OCI-LY7 (cell line): ENCODE results near the gene OR2V2. TPM values are rescaled to one million over a fixed set of nuclear protein-coding genes. Genes with fewer than 3 reads are reported as not detected.

ENCODE experiments used
- BruUV-seq: library from RNA; stranded (reverse); fragments of 400-500 nt; replicated peaks from 2 replicates; lab custom pipeline; 2021; lab: Mats Ljungman, UMichigan
- CTCF ChIA-PET: fragments of 300-600 bp; sonication (Branson Sonifier 250); formaldehyde crosslinking; loops from one replicate; lab custom pipeline; 2022; ENCODE audit warnings: antibody characterized with exemption; ENCODE audit not compliant: unreplicated experiment; lab: Charles Lee
- POLR2A ChIA-PET: fragments of 300-600 bp; sonication (Branson Sonifier 250); formaldehyde crosslinking; loops from one replicate; lab custom pipeline; 2022; ENCODE audit warnings: antibody characterized with exemption; lab: Charles Lee
- DNase-seq: peaks from one replicate; pipeline ENCODE4 v3.0.0-alpha.2; 2015; ENCODE audit warnings: low spot score
- H2AFZ ChIP-seq: fragments of 200-600 bp; sonication (generic), shearing (Covaris generic); 2 replicates; pipeline ENCODE4 v1.6.1; 2014; ENCODE audit warnings: mild to moderate bottlenecking, antibody characterized with exemption, low read length, moderate library complexity
- H3K27ac ChIP-seq: fragments of 200-600 bp; sonication (generic); 2 replicates; pipeline ENCODE4 v1.5.1; 2014; ENCODE audit warnings: mixed run types, low read depth, mild to moderate bottlenecking, moderate library complexity, low read length, inconsistent platforms; ENCODE audit not compliant: poor library complexity, severe bottlenecking
- H3K36me3 ChIP-seq: fragments of 200-600 bp; sonication (generic); 2 replicates; pipeline ENCODE4 v1.6.1; 2014; ENCODE audit warnings: mild to moderate bottlenecking, antibody characterized with exemption, low read length, moderate library complexity, mixed read lengths; ENCODE audit not compliant: insufficient read depth
- H3K4me1 ChIP-seq: fragments of 200-600 bp; sonication (generic); 2 replicates; pipeline ENCODE4 v1.5.1; 2014; ENCODE audit warnings: mild to moderate bottlenecking, low read length; ENCODE audit not compliant: insufficient read depth, poor library complexity, severe bottlenecking
- H3K4me2 ChIP-seq: fragments of 200-600 bp; sonication (generic); 2 replicates; pipeline ENCODE4 v1.6.1; 2014; ENCODE audit warnings: mild to moderate bottlenecking, low read length
- H3K4me3 ChIP-seq: fragments of 200-600 bp; sonication (generic); 2 replicates; pipeline ENCODE4 v1.5.1; 2014; ENCODE audit warnings: mild to moderate bottlenecking, low read depth, low read length; ENCODE audit not compliant: poor library complexity, severe bottlenecking
- H3K79me2 ChIP-seq: fragments of 200-600 bp; sonication (generic); 2 replicates; pipeline ENCODE4 v1.6.1; 2016; ENCODE audit warnings: low read depth, mild to moderate bottlenecking, low read length, moderate library complexity, mixed read lengths; ENCODE audit not compliant: insufficient read depth
- H3K9me2 ChIP-seq: fragments of 200-600 bp; sonication (generic); 2 replicates; pipeline ENCODE4 v1.6.1; 2016; ENCODE audit warnings: mild to moderate bottlenecking, low read length, mixed read lengths; ENCODE audit not compliant: insufficient read depth
- H3K9me3 ChIP-seq: fragments of 200-600 bp; sonication (generic); 2 replicates; pipeline ENCODE4 v1.6.1; 2014; ENCODE audit warnings: mild to moderate bottlenecking, mixed run types, low read length, mixed read lengths
- H4K20me1 ChIP-seq: fragments of 200-600 bp; sonication (generic); 2 replicates; pipeline ENCODE4 v1.6.1; 2014; ENCODE audit warnings: mild to moderate bottlenecking, antibody characterized with exemption, low read length, moderate library complexity, mixed read lengths; ENCODE audit not compliant: insufficient read depth
- EZH2phosphoT487 ChIP-seq: fragments of 200-600 bp; sonication (generic); IDR thresholded peaks from 2 replicates; pipeline ENCODE4 v1.6.1; 2018; ENCODE audit warnings: low read depth, borderline replicate concordance, mild to moderate bottlenecking, mixed run types, antibody characterized with exemption, low read length, moderate library complexity, mixed read lengths
- intact Hi-C: fragments of 100-400 bp; cut with micrococcal nuclease; formaldehyde crosslinking; loops from one replicate; pipeline ENCODE4 v1.10.0; 2022; ENCODE audit not compliant: unreplicated experiment
- total RNA-seq, 2 experiments: library from RNA; depleted of rRNA in 1 of 2; stranded (reverse); fragments of >200 nt in 1 of 2; shearing (Covaris generic) in 1 of 2; gene quantifications; 2 replicates each; pipeline ENCODE4 v1.2.3, GENCODE V29; 2014 to 2022
- TF ChIP-seq, protein P1 (sequence below): fragments of 200-600 bp; sonication (generic); conservative IDR thresholded peaks from 2 replicates; pipeline ENCODE4 v1.5.1; 2014; ENCODE audit warnings: mild to moderate bottlenecking, antibody characterized with exemption, low read length, moderate library complexity, mixed read lengths

OR2V2 gene
- total RNA-seq, 2 experiments from 2014 or later: 0.06 TPM; not detected in 1

DNA sequence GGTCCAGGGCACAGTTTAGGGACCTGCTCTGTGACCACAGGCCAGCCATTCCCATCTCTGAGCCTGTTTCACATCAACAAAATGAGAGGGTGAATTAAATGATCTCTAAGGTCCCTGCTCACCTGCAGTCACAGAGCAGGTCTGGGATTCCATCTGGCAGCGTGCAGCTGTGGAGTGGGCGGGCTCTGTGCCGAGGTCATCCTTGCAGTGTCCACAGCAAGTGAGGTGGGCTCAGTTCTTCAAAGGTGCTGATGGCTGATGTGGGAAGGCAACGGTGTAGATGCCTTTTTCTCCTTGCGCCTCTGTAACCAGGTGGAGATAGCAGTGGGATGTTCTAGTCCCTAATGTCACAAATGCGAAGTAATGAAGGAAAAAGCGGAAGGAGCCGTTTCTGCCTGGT, 28.3 kb upstream of the OR2V2 start:
- Histone ChIP-seq H3K79me2 (no peaks in the 10 kb centered on the region), H3K9me2 (no peaks in the 10 kb centered on the region), H2AFZ (no peak overlapping the region), H3K4me3 (no peak overlapping the region), H4K20me1 (no peaks in the 10 kb centered on the region), H3K9me3 (no peaks in the 10 kb centered on the region), H3K4me2 (no peak overlapping the region), H3K27ac (no peak overlapping the region), H3K36me3 (no peaks in the 10 kb centered on the region), H3K4me1 (no peaks in the 10 kb centered on the region)
- intact Hi-C loops: no loop called here
- POLR2A ChIA-PET: no interaction called here
- TF ChIP-seq EZH2phosphoT487: no peak
- TF ChIP-seq, protein P1, sequence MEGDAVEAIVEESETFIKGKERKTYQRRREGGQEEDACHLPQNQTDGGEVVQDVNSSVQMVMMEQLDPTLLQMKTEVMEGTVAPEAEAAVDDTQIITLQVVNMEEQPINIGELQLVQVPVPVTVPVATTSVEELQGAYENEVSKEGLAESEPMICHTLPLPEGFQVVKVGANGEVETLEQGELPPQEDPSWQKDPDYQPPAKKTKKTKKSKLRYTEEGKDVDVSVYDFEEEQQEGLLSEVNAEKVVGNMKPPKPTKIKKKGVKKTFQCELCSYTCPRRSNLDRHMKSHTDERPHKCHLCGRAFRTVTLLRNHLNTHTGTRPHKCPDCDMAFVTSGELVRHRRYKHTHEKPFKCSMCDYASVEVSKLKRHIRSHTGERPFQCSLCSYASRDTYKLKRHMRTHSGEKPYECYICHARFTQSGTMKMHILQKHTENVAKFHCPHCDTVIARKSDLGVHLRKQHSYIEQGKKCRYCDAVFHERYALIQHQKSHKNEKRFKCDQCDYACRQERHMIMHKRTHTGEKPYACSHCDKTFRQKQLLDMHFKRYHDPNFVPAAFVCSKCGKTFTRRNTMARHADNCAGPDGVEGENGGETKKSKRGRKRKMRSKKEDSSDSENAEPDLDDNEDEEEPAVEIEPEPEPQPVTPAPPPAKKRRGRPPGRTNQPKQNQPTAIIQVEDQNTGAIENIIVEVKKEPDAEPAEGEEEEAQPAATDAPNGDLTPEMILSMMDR: no peak
- no peak for DNase-seq
- BruUV-seq: no TSS peak
- CTCF ChIA-PET: no interaction called here

DNA sequence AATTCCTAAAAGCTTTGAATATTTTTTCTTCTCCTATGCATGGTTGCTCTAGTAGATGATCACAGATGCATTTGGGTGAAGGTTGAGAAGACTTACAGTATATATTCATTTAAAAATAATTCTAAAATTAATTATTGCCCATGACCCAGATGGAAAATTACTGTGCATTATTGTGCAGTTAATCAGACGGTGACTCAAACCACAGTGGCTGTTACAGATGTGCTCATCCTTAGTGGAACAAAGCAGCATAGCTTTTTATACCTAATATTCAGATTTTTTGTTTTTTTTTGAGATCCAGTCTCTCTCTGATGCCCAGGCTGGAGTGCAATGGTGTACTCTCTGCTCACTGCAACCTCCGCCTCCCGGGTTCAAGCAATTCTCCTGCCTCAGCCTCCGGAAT, 27.1 kb upstream of the OR2V2 start:
- intact Hi-C loops: no loop called here
- H3K36me3 ChIP-seq: no peaks in the 10 kb centered on the region
- no peaks in the 10 kb centered on the region for H4K20me1 ChIP-seq
- H3K4me2 ChIP-seq: no peak overlapping the region
- no peaks in the 10 kb centered on the region for H3K9me2 ChIP-seq
- TF ChIP-seq, protein P1: no peak
- TF ChIP-seq EZH2phosphoT487: no peak
- H3K79me2 ChIP-seq: no peaks in the 10 kb centered on the region
- no peak overlapping the region for H3K4me3 ChIP-seq
- DNase-seq: no peak
- no TSS peak for BruUV-seq
- H3K27ac ChIP-seq: no peak overlapping the region
- no peak overlapping the region for H2AFZ ChIP-seq
- CTCF ChIA-PET: no interaction called here
- H3K9me3 ChIP-seq: no peaks in the 10 kb centered on the region
- POLR2A ChIA-PET: no interaction called here
- H3K4me1 ChIP-seq: no peaks in the 10 kb centered on the region

DNA sequence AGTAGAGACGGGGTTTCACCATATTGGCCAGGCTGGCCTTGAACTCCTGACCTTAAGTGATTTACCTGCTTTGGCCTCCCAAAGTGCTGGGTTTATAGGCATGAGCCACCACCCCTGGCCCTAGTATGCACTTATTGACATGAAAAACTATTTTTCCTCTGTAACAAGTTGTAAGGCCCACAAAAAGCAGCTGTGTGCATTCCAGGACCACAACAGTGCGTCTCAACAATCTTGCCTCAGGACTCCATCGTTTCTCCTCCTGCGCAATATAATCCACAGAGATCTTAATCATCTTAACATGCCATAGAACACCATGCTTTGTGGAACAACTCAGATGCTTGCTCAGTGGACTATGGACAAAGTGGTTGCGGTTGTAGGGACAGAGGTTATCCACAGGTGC, 26.6 kb upstream of the OR2V2 start:
- Histone ChIP-seq H3K36me3 (no peaks in the 10 kb centered on the region), H3K27ac (no peak overlapping the region), H3K9me3 (no peaks in the 10 kb centered on the region), H3K4me3 (no peak overlapping the region), H3K4me1 (no peaks in the 10 kb centered on the region), H4K20me1 (no peaks in the 10 kb centered on the region), H3K79me2 (no peaks in the 10 kb centered on the region), H3K4me2 (no peak overlapping the region), H2AFZ (no peak overlapping the region), H3K9me2 (no peaks in the 10 kb centered on the region)
- DNase-seq: no peak
- BruUV-seq: no TSS peak
- ChIA-PET POLR2A (no interaction called here), CTCF (no interaction called here)
- intact Hi-C loops: no loop called here
- TF ChIP-seq, protein P1: no peak
- TF ChIP-seq EZH2phosphoT487: no peak
